Activated CD4-positive, CD25-positive, alpha-beta regulatory T cell treated with anti-CD3 and anti-CD28 coated beads, Interleukin-2, amount 50 U/mL, for 16 hours (primary cell): ENCODE results near the gene MIEF2.
"Not testable (repeated sequence)": the region's sequence is repeated elsewhere in the genome, so short reads cannot be mapped to it uniquely, and the experiment has no call there.

Experiments
- DNase-seq: peaks from one replicate; pipeline ENCODE4 v3.0.0-alpha.2; 2020; ENCODE audit warnings: low read depth, low spot score

Gene MIEF2, protein sequence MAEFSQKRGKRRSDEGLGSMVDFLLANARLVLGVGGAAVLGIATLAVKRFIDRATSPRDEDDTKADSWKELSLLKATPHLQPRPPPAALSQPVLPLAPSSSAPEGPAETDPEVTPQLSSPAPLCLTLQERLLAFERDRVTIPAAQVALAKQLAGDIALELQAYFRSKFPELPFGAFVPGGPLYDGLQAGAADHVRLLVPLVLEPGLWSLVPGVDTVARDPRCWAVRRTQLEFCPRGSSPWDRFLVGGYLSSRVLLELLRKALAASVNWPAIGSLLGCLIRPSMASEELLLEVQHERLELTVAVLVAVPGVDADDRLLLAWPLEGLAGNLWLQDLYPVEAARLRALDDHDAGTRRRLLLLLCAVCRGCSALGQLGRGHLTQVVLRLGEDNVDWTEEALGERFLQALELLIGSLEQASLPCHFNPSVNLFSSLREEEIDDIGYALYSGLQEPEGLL

GRCh38 chr17:18260332-18261145, at the start of gene MIEF2:
Gene MIEF2 (plus strand): TSS chr17:18260662. CDS start chr17:18262721, 2,059 bp downstream.
- DNase-seq: peak; percentile 86

DNA sequence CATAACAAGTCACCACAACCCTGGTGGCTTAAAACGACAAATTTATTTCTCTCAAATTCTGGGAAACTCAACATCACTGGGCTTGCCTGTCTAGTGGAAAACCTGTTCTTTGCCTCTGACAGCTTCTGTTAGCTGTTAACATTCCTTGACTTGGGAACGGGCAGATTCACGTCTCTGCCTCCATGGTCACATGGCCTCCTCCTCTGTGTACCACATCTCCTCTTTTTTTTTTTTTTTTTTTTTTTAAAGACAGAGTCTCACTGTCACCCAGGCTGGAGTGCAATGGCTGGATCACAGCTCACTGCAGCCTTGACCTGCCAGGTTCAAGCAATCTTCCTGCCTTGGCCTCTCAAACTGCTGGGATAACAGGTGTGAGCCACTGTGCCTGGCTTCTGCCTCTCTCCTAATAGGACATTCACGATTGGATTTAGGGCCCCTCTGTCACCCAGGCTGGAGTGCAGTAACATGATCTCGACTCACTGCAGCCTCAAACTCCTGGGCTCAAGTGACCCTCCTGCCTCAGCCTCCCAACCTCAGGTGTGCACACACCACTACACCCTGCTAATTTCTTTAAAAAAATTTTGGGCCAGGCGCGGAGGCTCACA, 46.7 kb upstream of the MIEF2 start:
- no peak for DNase-seq

- DNase-seq: not testable (repeated sequence)
Observed at GRCh38 chr17:18216906-18217305, 43.6 kb upstream of the MIEF2 start.

GRCh38 chr17:18217412-18218015, 42.9 kb upstream of the MIEF2 start:
- peak; percentile 61 for DNase-seq

DNA sequence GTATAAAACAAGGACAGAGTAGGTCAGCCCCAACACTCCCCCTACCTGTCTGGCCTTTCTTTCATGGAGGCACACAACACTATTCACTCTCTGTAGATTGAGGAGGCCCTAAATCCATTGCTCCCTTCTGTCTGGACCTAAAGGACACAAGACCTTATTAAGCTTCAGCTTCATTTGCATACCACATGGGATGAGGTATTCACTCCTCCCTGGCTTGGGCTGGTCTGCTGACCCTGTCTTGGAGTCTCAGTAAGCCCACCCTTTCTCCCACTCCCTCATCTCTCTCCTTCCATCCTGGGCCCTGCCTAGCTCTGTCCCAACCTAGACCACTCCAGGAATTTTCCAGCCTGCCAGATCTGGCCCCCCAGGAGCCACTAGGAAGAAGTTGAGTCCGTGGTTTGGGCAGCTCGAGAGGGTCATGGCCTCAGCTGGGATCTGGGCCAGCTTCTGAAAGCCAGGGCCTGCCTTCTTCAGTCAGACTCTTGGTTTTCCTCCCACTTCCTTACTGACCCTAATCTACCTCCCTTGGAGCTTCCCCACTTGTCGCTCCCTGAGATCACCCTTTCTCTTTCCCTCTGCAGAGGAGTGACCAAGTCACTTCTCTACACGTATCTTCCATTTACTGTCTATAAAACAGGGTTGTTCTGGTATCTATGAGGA, 41.6 kb upstream of the MIEF2 start:
- no peak for DNase-seq

- DNase-seq: no peak
Observed at GRCh38 chr17:18224053-18224386, 36.4 kb upstream of the MIEF2 start.

- DNase-seq: no peak
Observed at GRCh38 chr17:18224387-18225120, 35.9 kb upstream of the MIEF2 start.

- DNase-seq: peak; percentile 92
Observed at GRCh38 chr17:18225121-18225641, 35.3 kb upstream of the MIEF2 start, which contains the start of gene LLGL1. Gene LLGL1 (plus strand): TSS chr17:18225635. CDS start chr17:18225683, 48 bp downstream.

GRCh38 chr17:18225642-18226283, 34.7 kb upstream of the MIEF2 start:
- no peak for DNase-seq

DNA sequence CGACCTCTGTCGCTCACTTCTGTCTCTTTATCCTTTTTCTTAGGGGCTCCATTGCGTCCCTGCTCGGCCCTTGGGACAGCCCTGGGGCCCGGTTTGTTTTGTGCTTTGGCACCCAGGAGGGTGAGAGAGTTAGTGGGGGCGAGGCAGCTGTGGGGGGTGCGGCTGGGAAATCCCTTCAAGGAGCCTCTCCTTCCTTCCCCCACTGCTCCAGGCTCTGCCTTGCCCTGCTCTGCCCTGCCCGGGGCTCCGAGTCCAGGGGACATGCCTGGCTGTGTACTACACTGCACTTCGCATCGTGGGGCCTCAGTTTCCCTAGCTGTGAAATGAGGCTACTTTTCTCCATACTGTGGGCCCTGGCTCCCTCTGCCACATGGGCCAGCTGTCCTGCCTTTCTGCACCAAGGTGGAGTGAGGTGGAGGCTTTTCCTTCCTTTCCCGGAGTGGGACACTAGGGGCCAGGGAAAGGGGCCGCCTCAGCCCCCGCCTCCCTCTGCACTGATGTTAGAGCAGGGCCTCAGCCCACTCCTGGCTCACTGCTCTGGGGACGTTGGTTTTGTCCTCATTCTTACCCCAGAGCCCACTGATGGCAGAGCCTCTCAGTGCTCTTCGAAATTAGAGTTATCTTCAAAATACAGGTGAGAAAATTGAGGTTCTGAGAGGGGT, 34.0 kb upstream of the MIEF2 start:
- no peak for DNase-seq

- no peak for DNase-seq
Observed at GRCh38 chr17:18227635-18228034, 32.8 kb upstream of the MIEF2 start.

DNA sequence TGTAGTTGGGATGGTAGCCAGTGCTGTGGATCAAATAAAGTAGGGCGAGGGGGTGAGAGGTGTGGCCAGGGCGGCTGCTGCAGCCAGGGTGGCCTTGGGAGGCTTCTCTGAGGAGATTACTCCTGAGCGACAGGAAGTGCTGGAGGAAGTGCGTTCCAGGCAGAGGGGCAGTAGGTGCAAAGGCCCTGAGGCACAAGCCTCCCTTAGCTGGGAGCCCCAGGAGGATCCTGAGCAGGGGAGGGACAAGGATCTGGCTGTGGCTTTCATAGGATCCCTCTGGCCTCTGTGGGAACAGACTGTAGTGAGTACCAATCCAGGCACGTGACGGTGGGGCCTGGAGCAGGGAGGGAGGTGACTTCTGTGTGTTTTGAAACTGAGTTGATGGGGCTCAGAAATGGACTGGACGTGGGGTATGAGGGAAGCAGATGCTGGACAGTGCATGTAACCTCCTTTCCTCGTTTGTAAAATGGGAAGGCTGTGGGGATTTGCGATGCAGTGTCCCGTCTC, 32.2 kb upstream of the MIEF2 start:
- DNase-seq: no peak

- no peak for DNase-seq
Observed at GRCh38 chr17:18229254-18229653, 31.2 kb upstream of the MIEF2 start.

DNA sequence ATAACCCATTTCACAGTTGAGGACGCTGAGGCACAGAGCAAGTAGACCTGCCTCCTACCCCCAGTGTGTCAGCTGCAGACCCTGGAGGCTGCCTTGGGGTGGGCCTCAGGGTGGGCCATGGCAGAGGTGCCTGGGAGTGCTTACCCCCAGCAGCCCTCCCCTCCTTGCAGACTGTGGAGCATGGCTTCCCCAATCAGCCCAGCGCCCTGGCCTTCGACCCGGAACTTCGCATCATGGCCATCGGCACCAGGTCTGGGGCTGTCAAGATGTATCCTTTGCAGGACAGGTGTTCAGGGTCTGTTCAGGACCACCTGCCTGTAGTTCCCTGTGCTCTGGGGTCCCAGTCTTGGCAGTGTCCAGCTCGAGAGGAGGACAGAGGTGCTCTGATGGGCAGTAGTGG, 30.7 kb upstream of the MIEF2 start:
- no peak for DNase-seq

- DNase-seq: no peak
Observed at GRCh38 chr17:18230288-18231141, 29.9 kb upstream of the MIEF2 start.

GRCh38 chr17:18231164-18231563, 29.3 kb upstream of the MIEF2 start:
- no peak for DNase-seq

- DNase-seq: no peak
Observed at GRCh38 chr17:18233803-18234518, 26.5 kb upstream of the MIEF2 start.
